ENCODE measurements around the gene CUL3. TPM values are rescaled to one million over a fixed set of nuclear protein-coding genes. Genes with fewer than 3 reads are reported as not detected.

Gene CUL3
- total and polyA plus RNA-seq, 2 experiments from 2014 or later: 86.0 to 125 TPM

DNA sequence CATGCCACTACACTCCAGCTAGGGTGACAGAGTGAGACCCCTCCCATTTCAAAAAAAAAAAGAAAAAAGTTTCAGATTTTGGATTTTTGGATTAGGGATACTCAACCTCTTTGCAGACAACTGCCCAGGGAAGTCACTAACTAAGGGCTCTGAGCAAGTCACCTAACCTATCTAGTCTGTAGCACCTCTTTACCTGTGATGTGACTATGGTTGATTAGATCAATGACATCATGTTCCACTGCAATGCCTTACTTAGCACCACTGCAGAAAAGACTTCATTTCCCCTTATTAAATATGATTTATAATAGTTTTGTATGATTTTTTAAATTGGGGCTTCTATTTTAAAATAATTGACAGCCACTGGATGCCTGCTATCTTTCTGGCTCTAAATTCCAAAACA, 41.2 kb downstream of the CUL3 start (continued):
- TF ChIP-seq, protein P1, sequence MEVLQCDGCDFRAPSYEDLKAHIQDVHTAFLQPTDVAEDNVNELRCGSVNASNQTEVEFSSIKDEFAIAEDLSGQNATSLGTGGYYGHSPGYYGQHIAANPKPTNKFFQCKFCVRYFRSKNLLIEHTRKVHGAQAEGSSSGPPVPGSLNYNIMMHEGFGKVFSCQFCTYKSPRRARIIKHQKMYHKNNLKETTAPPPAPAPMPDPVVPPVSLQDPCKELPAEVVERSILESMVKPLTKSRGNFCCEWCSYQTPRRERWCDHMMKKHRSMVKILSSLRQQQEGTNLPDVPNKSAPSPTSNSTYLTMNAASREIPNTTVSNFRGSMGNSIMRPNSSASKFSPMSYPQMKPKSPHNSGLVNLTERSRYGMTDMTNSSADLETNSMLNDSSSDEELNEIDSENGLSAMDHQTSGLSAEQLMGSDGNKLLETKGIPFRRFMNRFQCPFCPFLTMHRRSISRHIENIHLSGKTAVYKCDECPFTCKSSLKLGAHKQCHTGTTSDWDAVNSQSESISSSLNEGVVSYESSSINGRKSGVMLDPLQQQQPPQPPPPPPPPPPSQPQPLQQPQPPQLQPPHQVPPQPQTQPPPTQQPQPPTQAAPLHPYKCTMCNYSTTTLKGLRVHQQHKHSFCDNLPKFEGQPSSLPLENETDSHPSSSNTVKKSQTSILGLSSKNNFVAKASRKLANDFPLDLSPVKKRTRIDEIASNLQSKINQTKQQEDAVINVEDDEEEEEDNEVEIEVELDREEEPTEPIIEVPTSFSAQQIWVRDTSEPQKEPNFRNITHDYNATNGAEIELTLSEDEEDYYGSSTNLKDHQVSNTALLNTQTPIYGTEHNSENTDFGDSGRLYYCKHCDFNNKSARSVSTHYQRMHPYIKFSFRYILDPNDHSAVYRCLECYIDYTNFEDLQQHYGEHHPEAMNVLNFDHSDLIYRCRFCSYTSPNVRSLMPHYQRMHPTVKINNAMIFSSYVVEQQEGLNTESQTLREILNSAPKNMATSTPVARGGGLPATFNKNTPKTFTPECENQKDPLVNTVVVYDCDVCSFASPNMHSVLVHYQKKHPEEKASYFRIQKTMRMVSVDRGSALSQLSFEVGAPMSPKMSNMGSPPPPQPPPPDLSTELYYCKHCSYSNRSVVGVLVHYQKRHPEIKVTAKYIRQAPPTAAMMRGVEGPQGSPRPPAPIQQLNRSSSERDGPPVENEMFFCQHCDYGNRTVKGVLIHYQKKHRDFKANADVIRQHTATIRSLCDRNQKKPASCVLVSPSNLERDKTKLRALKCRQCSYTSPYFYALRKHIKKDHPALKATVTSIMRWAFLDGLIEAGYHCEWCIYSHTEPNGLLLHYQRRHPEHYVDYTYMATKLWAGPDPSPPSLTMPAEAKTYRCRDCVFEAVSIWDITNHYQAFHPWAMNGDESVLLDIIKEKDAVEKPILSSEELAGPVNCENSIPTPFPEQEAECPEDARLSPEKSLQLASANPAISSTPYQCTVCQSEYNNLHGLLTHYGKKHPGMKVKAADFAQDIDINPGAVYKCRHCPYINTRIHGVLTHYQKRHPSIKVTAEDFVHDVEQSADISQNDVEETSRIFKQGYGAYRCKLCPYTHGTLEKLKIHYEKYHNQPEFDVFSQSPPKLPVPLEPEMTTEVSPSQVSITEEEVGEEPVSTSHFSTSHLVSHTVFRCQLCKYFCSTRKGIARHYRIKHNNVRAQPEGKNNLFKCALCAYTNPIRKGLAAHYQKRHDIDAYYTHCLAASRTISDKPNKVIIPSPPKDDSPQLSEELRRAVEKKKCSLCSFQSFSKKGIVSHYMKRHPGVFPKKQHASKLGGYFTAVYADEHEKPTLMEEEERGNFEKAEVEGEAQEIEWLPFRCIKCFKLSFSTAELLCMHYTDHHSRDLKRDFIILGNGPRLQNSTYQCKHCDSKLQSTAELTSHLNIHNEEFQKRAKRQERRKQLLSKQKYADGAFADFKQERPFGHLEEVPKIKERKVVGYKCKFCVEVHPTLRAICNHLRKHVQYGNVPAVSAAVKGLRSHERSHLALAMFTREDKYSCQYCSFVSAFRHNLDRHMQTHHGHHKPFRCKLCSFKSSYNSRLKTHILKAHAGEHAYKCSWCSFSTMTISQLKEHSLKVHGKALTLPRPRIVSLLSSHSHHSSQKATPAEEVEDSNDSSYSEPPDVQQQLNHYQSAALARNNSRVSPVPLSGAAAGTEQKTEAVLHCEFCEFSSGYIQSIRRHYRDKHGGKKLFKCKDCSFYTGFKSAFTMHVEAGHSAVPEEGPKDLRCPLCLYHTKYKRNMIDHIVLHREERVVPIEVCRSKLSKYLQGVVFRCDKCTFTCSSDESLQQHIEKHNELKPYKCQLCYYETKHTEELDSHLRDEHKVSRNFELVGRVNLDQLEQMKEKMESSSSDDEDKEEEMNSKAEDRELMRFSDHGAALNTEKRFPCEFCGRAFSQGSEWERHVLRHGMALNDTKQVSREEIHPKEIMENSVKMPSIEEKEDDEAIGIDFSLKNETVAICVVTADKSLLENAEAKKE (CRISPR knock-in tag; IDR thresholded peaks at IDR 0.05): no peak
- TF ChIP-seq CREB1 (CRISPR knock-in tag; IDR thresholded peaks at IDR 0.05; ENCODE audit: low read depth): no peak

DNA sequence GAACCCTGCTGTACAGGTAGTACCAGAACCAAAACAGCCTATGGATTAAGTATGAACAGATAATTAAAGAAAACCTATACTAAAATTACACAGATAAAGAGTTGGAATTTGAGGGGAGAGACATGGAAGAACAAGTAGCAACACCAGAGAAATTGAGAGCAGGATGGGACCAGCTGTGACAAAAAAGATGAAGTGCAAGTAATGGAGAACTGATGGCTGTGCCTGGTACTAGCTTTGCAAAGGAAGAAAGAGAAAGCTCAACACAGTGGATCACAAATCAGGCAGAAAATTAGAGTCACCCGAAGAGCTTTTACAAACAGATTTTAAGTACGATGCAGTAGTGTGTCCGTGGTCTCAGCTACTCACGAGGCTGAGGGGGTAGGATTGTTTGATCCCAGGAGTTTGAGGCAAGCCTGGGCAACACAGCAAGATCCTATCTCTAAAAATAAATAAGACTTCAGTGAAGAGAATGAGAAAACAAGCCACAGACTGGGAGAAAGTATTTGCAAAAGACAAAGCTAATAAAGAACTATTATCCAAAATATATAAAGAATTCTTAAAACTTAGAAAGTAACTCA, 46.5 kb downstream of the CUL3 start:
- H4K20me1 ChIP-seq (replicated peaks; ENCODE audit: insufficient read depth): peaks cover 23% of the 10 kb centered on the region
- no peak overlapping the region for H3K27ac Mint-ChIP-seq
- no peak for ATAC-seq

More for the DNA sequence above, 46.5 kb downstream of the CUL3 start:
- no peak overlapping the region for H3K4me3 ChIP-seq
- H3K4me1 ChIP-seq (ENCODE audit: insufficient read depth): peaks cover 32% of the 10 kb centered on the region
- TF ChIP-seq, protein P1 (CRISPR knock-in tag; IDR thresholded peaks at IDR 0.05): no peak
- no peak for TF ChIP-seq ZNF331 (CRISPR knock-in tag; IDR thresholded peaks at IDR 0.05; ENCODE audit: low read depth)
- no peak for TF ChIP-seq NANOG (IDR thresholded peaks at IDR 0.05; ENCODE audit: borderline replicate concordance)
- TF ChIP-seq, protein P2, sequence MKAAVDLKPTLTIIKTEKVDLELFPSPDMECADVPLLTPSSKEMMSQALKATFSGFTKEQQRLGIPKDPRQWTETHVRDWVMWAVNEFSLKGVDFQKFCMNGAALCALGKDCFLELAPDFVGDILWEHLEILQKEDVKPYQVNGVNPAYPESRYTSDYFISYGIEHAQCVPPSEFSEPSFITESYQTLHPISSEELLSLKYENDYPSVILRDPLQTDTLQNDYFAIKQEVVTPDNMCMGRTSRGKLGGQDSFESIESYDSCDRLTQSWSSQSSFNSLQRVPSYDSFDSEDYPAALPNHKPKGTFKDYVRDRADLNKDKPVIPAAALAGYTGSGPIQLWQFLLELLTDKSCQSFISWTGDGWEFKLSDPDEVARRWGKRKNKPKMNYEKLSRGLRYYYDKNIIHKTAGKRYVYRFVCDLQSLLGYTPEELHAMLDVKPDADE (IDR thresholded peaks at IDR 0.05): no peak
- no peak for TF ChIP-seq JUNB (IDR thresholded peaks at IDR 0.05; ENCODE audit: unreplicated experiment)
- no peak for DNase-seq (ENCODE audit: low spot score)
- no peaks in the 10 kb centered on the region for H3K27me3 ChIP-seq (ENCODE audit: insufficient read depth)
- H2AFZ ChIP-seq: no peak overlapping the region
- peaks cover 22% of the 10 kb centered on the region; the same call in 2 of the 3 replicates for H3K36me3 Mint-ChIP-seq (ENCODE audit: low read depth)
- H3K27ac ChIP-seq (ENCODE audit: low read depth): no peak overlapping the region
- no peaks in the 10 kb centered on the region for H3K9me3 Mint-ChIP-seq
- peaks cover 89% of the 10 kb centered on the region for H3K79me2 ChIP-seq (replicated peaks; ENCODE audit: insufficient read depth)
- H3K9me2 ChIP-seq (ENCODE audit: insufficient read depth): no peaks in the 10 kb centered on the region
- H3K36me3 ChIP-seq (ENCODE audit: insufficient read depth): no peaks in the 10 kb centered on the region
- H3K27me3 Mint-ChIP-seq (ENCODE audit: insufficient read depth, low read depth, poor library complexity): peaks cover 1% of the 10 kb centered on the region
- H3F3A ChIP-seq (replicated peaks; ENCODE audit: low read depth): no peaks in the 10 kb centered on the region
- H3K4me2 ChIP-seq: no peak overlapping the region
- peaks cover 24% of the 10 kb centered on the region for H3K4me1 Mint-ChIP-seq
- no peak overlapping the region for H3K4me3 Mint-ChIP-seq

Measured in GM23338 (cell line).